Trophoblast cell (in vitro differentiated cells and primary cell): ENCODE measurements around the gene ABTB2.

Source experiments
- DNase-seq, 2 donors: peaks; one replicate each; pipeline ENCODE4 v3.0.0-alpha.2; 2016
- H2AFZ ChIP-seq: 2 replicates; pipeline ENCODE4 v1.6.1; 2013; ENCODE audit warnings: low read length, moderate library complexity, mild to moderate bottlenecking; ENCODE audit not compliant: insufficient read depth, poor library complexity
- H2AK5ac ChIP-seq: 2 replicates; pipeline ENCODE4 v1.6.1; 2013; ENCODE audit warnings: mild to moderate bottlenecking, low read length
- H2BK120ac ChIP-seq: 2 replicates; pipeline ENCODE4 v1.6.1; 2013; ENCODE audit warnings: low read length, mild to moderate bottlenecking, moderate library complexity; ENCODE audit not compliant: insufficient read depth, poor library complexity
- H2BK12ac ChIP-seq: 2 replicates; pipeline ENCODE4 v1.6.1; 2013; ENCODE audit warnings: mild to moderate bottlenecking, low read length, moderate library complexity
- H2BK5ac ChIP-seq: 2 replicates; pipeline ENCODE4 v1.6.1; 2013; ENCODE audit warnings: low read length, low read depth, moderate library complexity, mild to moderate bottlenecking; ENCODE audit not compliant: poor library complexity
- H3K14ac ChIP-seq: 2 replicates; pipeline ENCODE4 v1.6.1; 2013; ENCODE audit warnings: mild to moderate bottlenecking, low read length
- H3K18ac ChIP-seq: 2 replicates; pipeline ENCODE4 v1.6.1; 2013; ENCODE audit warnings: mild to moderate bottlenecking, low read length
- H3K23ac ChIP-seq: 2 replicates; pipeline ENCODE4 v1.6.1; 2013; ENCODE audit warnings: low read length
- H3K27ac ChIP-seq: 2 replicates; pipeline ENCODE4 v1.5.1; 2013; ENCODE audit warnings: low read depth, mild to moderate bottlenecking, inconsistent platforms, low read length, moderate library complexity
- H3K27me3 ChIP-seq: 2 replicates; pipeline ENCODE4 v1.6.1; 2013; ENCODE audit warnings: inconsistent platforms, mild to moderate bottlenecking, low read length, moderate library complexity; ENCODE audit not compliant: insufficient read depth
- H3K36me3 ChIP-seq, 2 experiments: 1 replicate in 1 of 2; 2 replicates in 1 of 2; pipeline ENCODE4 v1.6.1; 2013; ENCODE audit warnings: low read length in 2 of 2, mild to moderate bottlenecking in 2 of 2, moderate library complexity in 1 of 2; ENCODE audit not compliant: insufficient read depth in 2 of 2, control insufficient read depth in 1 of 2
- H3K4ac ChIP-seq: 2 replicates; pipeline ENCODE4 v1.6.1; 2013; ENCODE audit warnings: low read depth, mild to moderate bottlenecking, low read length, moderate library complexity
- H3K4me1 ChIP-seq, 2 experiments: 1 replicate in 1 of 2; 2 replicates in 1 of 2; pipeline ENCODE4 v1.6.1; 2013; ENCODE audit warnings: low read length in 2 of 2, mild to moderate bottlenecking in 2 of 2, moderate library complexity in 1 of 2; ENCODE audit not compliant: insufficient read depth in 2 of 2, control insufficient read depth in 1 of 2
- H3K4me2 ChIP-seq: 2 replicates; pipeline ENCODE4 v1.6.1; 2013; ENCODE audit warnings: inconsistent platforms, mild to moderate bottlenecking, low read length, moderate library complexity
- H3K4me3 ChIP-seq: 2 replicates; pipeline ENCODE4 v1.5.1; 2013; ENCODE audit warnings: mild to moderate bottlenecking, low read depth, low read length, inconsistent platforms
- H3K79me1 ChIP-seq: one replicate; pipeline ENCODE4 v1.6.1; 2013; ENCODE audit warnings: low read length
- H3K79me2 ChIP-seq: 2 replicates; pipeline ENCODE4 v1.6.1; 2013; ENCODE audit warnings: low read length, mild to moderate bottlenecking; ENCODE audit not compliant: control insufficient read depth, insufficient read depth, poor library complexity
- H3K9ac ChIP-seq: 2 replicates; pipeline ENCODE4 v1.6.1; 2013; ENCODE audit warnings: mild to moderate bottlenecking, low read length
- H3K9me3 ChIP-seq: 2 replicates; pipeline ENCODE4 v1.6.1; 2013; ENCODE audit warnings: low read depth, mild to moderate bottlenecking, control low read depth, inconsistent platforms, low read length; ENCODE audit not compliant: insufficient read depth
- H4K12ac ChIP-seq: 2 replicates; pipeline ENCODE4 v1.6.1; 2013; ENCODE audit warnings: low read depth, mild to moderate bottlenecking, low read length, moderate library complexity
- H4K8ac ChIP-seq: 2 replicates; pipeline ENCODE4 v1.6.1; 2013; ENCODE audit warnings: low read depth, mild to moderate bottlenecking, low read length, moderate library complexity
- H4K91ac ChIP-seq: one replicate; pipeline ENCODE4 v1.6.1; 2013; ENCODE audit warnings: low read depth, mild to moderate bottlenecking, low read length, moderate library complexity
- WGBS: extraction: QIAGEN DNeasy Blood & Tissue Kit; methylation state at CpG from one replicate; pipeline ENCODE4 v1.1.7; 2013; ENCODE audit warnings: missing lambda C conversion rate; ENCODE audit not compliant: insufficient read length, insufficient coverage; ENCODE audit errors: extremely low coverage; 5-methylcytosine and 5-hydroxymethylcytosine counted together

The ABTB2 gene

DNA sequence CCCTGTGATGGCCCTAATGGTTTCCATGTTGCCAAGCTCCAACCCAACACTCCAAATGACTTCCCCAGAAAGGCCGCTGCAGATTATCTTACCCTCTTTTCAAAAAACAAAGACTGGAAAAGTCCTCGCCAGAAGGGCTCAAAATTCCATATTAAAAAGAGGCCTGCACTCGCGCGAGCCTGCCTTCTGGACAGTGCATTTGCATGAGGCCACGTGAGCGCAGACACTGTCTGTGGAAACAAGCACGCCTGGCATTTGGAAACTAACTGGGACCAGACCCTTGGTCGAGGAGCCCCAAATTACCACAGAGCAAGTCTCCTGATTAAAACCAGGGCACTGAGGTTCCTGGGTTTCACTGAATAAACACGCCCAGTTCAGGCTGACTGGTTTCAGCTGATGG, 42.9 kb downstream of the ABTB2 start:
- no peak overlapping the region for H2AFZ ChIP-seq
- no peak overlapping the region for H3K4me3 ChIP-seq
- H4K12ac ChIP-seq = no peak overlapping the region
- no peak overlapping the region for H2BK5ac ChIP-seq
- H3K4me2 ChIP-seq = no peak overlapping the region
- H2BK12ac ChIP-seq = no peak overlapping the region
- H2BK120ac ChIP-seq = no peak overlapping the region
- peaks cover 4 to 8% of the 10 kb centered on the region in 2 experiments for H3K4me1 ChIP-seq
- no peak overlapping the region for H3K18ac ChIP-seq
- H2AK5ac ChIP-seq = no peak overlapping the region
- no peak for DNase-seq
- no peaks in the 10 kb centered on the region for H3K27me3 ChIP-seq
- no peaks in the 10 kb centered on the region for H3K79me1 ChIP-seq
- no peak overlapping the region for H3K14ac ChIP-seq
- no peak overlapping the region for H3K4ac ChIP-seq
- WGBS = no CpG with 5 or more reads among the region's 10 CpGs
- no peak overlapping the region for H4K8ac ChIP-seq
- no peak overlapping the region for H3K9ac ChIP-seq
- no peak overlapping the region for H4K91ac ChIP-seq
- H3K27ac ChIP-seq = no peak overlapping the region
- no peak overlapping the region for H3K23ac ChIP-seq
- no peaks in the 10 kb centered on the region for H3K9me3 ChIP-seq
- H3K79me2 ChIP-seq = no peaks in the 10 kb centered on the region
- H3K36me3 ChIP-seq = peaks cover 2 to 5% of the 10 kb centered on the region in 2 experiments

DNA sequence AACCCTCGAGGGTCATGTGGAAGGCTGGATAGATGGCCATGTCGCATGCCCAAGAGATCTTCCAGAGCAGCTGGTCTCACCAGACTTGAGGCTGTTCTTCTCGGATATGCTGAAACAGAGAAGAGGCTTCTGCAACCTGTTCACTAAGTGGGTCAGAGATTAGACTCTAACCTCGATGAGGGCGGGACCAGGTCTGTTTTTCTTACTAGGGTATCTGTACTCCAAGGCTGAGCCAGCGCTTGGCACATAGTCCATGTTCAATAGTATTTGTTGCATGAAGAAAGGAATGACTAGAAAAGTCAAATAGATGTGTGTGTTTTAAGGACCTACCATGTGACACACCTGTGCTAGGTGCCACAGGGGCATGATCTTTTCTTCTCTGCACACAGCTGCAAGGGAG, 43.6 kb downstream of the ABTB2 start:
- no peak overlapping the region for H4K91ac ChIP-seq
- H3K36me3 ChIP-seq = peaks cover 2 to 5% of the 10 kb centered on the region in 2 experiments
- no peaks in the 10 kb centered on the region for H3K9me3 ChIP-seq
- no peak overlapping the region for H4K8ac ChIP-seq
- no peak overlapping the region for H4K12ac ChIP-seq
- no peak overlapping the region for H3K23ac ChIP-seq
- H3K4ac ChIP-seq = no peak overlapping the region
- H3K4me1 ChIP-seq = peaks cover 4 to 8% of the 10 kb centered on the region in 2 experiments
- no peak overlapping the region for H3K9ac ChIP-seq
- no peak overlapping the region for H3K18ac ChIP-seq
- no CpG with 5 or more reads among the region's 6 CpGs for WGBS
- no peak overlapping the region for H3K4me3 ChIP-seq
- no peaks in the 10 kb centered on the region for H3K79me1 ChIP-seq
- H2AK5ac ChIP-seq = no peak overlapping the region
- H2BK120ac ChIP-seq = no peak overlapping the region
- no peak overlapping the region for H3K4me2 ChIP-seq
- H3K27me3 ChIP-seq = no peaks in the 10 kb centered on the region
- H3K79me2 ChIP-seq = no peaks in the 10 kb centered on the region
- H3K14ac ChIP-seq = no peak overlapping the region
- H2BK5ac ChIP-seq = no peak overlapping the region
- no peak for DNase-seq
- no peak overlapping the region for H2BK12ac ChIP-seq
- no peak overlapping the region for H3K27ac ChIP-seq
- H2AFZ ChIP-seq = no peak overlapping the region

DNA sequence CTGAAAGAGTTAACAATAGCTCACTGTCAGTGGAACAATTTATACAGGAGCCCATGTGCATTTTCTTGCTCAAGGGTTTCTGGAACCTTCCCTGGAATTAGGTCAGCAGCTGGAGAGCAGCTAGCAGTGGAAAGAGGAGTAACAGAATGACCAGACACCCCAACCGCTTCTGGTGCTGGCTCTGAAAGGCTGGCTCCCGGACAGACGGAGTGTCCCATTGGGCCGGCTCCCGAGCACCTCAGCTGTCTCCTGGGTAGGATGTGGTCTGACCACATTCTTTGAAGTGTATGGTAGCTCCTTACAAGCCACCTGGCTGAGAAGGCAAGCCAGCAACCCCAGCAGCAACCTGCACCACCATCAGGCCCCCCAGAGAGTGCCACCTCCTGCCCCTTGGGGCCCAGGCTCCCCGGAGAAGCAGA, 44.7 kb downstream of the ABTB2 start:
- WGBS = no CpG with 5 or more reads among the region's 6 CpGs
- H2BK5ac ChIP-seq = no peak overlapping the region
- H3K27ac ChIP-seq = no peak overlapping the region
- H3K4me1 ChIP-seq = peaks cover 4 to 8% of the 10 kb centered on the region in 2 experiments
- no peaks in the 10 kb centered on the region for H3K79me2 ChIP-seq
- no peak overlapping the region for H2AK5ac ChIP-seq
- H3K79me1 ChIP-seq = no peaks in the 10 kb centered on the region
- DNase-seq = peak in 1 of 2 donors; percentile 54
- no peak overlapping the region for H4K8ac ChIP-seq
- H3K23ac ChIP-seq = no peak overlapping the region
- H2BK120ac ChIP-seq = no peak overlapping the region
- H4K91ac ChIP-seq = no peak overlapping the region
- no peak overlapping the region for H3K4me2 ChIP-seq
- peak overlapping the region; percentile 14 for H3K18ac ChIP-seq
- H4K12ac ChIP-seq = no peak overlapping the region
- H3K36me3 ChIP-seq = peaks cover 2 to 5% of the 10 kb centered on the region in 2 experiments
- H3K4me3 ChIP-seq = no peak overlapping the region
- no peaks in the 10 kb centered on the region for H3K27me3 ChIP-seq
- H3K9ac ChIP-seq = no peak overlapping the region
- no peak overlapping the region for H2BK12ac ChIP-seq
- H3K9me3 ChIP-seq = no peaks in the 10 kb centered on the region
- no peak overlapping the region for H3K4ac ChIP-seq
- H2AFZ ChIP-seq = no peak overlapping the region
- H3K14ac ChIP-seq = no peak overlapping the region

DNA sequence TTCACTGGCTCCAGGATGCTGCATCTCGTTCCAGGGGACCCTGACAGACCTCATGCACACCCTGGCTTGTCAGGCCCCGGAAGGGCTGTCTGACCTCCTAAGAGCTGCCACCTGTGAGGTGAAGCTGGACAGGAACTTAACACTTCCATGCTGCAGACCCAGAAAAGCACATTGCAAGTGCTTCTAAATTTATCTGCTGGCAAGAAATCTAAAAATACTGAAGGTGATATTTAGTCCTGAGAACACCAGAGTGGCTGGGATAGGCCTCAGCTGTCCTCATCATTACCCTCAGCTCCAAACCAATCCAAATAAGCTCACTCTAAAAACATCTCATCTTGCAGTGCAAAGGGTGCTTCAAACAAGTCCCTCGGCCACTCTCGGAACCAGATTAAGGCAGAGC, 46.7 kb downstream of the ABTB2 start:
- Histone ChIP-seq H2BK5ac (no peak overlapping the region), H3K9ac (no peak overlapping the region), H3K9me3 (no peaks in the 10 kb centered on the region), H3K23ac (no peak overlapping the region), H3K18ac (no peak overlapping the region), H2BK12ac (no peak overlapping the region), H3K4me1 (peaks cover 8 to 10% of the 10 kb centered on the region in 2 experiments), H2AFZ (no peak overlapping the region), H3K4ac (no peak overlapping the region), H4K12ac (no peak overlapping the region), H3K79me2 (no peaks in the 10 kb centered on the region), H3K4me2 (no peak overlapping the region), H3K27ac (no peak overlapping the region), H4K91ac (no peak overlapping the region), H2BK120ac (no peak overlapping the region), H3K36me3 (peaks cover 2 to 5% of the 10 kb centered on the region in 2 experiments), H3K79me1 (no peaks in the 10 kb centered on the region), H4K8ac (no peak overlapping the region), H3K27me3 (no peaks in the 10 kb centered on the region), H3K4me3 (no peak overlapping the region), H3K14ac (no peak overlapping the region), H2AK5ac (no peak overlapping the region)
- WGBS = no CpG with 5 or more reads among the region's 4 CpGs
- DNase-seq = no peak
